EH (cell line): Measurements from ENCODE around the gene TTYH2.
"Not testable (repeated sequence)": the region's sequence is repeated elsewhere in the genome, so short reads cannot be mapped to it uniquely, and the experiment has no call there.

Source experiments
- DNase-seq: peaks from one replicate; pipeline ENCODE4 v3.0.0-alpha.2; 2015; ENCODE audit warnings: low read depth

The TTYH2 gene

DNA sequence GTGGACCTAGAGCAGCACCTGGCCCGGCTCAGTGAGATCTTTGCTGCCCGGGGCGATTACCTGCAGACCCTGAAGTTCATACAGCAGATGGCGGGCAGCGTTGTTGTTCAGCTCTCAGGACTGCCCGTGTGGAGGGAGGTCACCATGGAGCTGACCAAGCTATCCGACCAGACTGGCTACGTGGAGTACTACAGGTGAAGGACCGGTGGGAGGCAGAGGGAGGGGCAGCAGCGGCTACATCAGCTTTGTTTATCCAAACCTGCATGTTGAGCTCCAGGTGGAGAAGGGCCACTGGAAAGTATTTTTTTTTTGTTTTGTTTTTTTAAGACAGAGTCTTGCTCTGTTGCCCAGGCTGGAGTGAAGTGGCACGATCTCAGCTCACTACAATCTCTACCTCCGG lies 23.9 kb downstream of the TTYH2 start:
- no peak for DNase-seq

DNA sequence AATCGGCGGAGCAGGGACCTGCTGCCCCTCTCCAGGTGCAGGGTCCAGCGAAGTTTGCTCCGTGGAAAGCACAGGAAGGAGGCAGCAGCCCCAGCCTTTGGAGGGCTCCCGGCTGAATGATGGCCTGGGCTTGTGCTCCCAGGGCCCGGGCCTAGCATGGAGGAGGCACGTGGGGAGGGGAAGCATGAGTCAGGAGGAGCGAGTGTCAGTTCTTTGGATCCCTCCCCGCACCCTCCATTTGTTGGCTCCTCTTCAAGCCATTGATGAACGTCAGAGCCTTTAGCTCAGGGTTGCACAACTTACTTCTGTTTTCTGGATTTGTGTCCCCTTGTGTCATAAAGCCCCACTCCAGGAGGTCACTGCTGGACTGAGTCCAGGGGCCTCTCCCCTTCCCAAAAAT lies 25.8 kb downstream of the TTYH2 start:
- no peak for DNase-seq

DNA sequence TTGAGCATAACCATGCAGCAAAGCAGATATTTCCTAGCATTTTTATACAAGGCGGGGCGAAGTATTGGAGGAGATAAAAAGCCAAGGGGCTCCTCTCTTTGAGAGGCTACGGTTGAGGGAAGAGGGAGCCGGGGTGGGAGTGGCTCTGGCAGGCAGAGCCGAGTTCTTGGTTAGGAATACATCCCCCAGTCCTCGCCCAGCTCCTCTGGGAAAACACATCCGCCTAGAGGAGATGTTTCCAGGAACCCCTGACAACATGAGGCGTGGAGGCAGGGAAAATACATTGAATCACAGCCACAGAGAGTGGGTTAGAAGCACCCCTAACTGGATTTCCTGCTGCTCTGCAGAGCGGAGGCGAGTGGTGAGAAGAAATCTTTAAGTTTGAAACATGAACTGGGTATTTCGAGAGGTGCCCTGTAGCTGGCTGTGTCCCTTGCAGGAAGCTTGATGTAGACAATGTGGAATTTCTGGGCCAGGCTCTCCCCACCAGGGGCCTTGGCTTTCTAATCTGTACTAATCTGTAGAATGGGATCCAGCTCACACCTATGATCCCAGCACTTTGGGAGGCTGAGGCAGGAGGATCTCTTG lies 27.3 kb downstream of the TTYH2 start:
- DNase-seq, result no peak

DNA sequence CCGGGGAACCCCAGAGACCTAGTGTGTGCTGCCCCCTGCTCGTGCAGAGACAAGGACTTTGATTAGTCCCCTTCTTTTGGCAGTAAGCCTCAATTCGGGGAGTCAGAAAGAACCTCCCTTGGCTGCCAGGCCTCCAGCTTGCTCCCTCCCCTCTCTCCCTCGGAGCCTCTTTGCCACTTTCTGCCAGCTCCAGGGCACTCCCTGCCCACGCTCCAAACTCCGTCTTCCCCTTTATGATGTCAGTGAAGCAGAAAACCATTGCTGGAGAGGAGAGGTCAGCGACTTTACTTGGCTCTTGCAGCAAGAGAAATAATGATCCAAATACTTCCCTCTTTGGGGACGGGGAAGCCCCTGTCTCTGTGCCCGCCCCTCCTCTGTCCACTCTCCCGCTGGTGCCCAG lies 28.1 kb downstream of the TTYH2 start:
- no peak for DNase-seq

DNA sequence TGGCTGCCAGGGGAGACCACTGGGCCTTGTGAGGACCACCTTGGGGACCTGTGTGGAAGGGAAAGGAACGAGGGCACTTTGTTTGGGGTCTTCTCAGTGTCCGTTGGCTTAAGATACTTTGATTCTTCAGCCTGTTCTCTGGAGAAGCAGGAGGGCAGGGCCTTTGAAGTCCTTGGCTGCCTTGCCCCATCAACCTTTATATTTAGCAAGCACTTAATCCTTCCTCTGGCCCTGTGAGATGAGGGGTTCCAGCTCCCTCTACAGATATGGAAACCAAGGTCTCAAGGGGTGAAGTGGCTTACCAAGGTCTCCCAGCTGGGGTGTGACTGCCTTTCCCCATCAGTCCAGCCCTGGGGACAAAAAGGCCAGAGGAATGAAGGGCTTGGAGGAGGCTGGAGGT lies 28.5 kb downstream of the TTYH2 start:
- no peak for DNase-seq

DNA sequence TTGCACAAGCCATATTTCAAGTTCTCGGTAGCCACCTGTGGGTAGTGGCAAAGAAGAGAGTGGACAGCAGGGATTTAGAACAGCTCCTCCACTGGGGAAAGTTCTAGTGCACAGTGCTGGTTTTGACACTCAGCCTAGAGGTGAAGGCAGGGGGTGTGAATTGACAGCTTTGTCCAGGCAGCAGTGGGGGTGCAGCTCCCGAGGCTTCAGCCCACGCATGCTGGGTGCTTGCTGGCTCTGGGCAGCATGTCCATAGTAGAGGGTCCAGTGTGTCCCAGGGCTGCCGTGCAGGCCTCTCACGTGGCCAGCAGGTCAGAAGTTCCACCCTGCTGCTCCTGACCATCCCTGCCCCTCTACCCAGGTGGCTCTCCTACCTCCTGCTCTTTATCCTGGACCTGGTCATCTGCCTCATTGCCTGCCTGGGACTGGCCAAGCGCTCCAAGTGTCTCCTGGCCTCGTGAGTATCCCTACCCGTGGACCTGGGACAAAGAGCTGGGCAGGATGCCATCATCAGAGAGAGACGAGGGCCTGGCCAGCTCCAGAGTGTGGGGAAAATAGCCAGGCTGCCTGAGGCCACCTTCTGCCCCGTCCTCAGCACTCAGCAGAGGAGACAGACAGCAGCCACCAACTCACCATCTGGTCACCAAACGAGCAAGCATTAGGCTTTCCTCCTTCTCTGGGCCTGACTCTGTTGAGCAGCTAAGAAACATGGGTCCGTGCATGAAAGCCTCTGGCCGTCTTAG lies 29.8 kb downstream of the TTYH2 start:
- no peak for DNase-seq

DNA sequence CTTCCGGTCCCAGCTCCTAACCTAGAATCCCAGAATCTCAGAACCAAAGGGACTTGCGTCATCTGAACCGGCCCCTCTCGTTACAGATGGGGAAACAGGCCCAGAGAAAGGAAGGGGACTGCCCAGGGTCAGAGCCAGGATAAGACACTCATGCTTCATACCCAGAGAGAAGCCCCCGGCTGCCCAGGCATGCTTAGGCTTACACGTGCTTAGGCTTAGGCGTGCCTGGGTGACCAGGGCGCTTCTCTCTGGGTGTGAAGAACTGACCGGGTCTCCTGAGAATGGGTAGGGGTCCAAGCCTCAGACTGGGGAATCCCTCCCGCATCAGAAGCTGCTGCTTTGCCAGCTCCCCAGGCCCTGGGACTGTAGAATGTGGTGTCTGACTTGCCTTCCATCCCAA lies 30.8 kb downstream of the TTYH2 start:
- no peak for DNase-seq

DNA sequence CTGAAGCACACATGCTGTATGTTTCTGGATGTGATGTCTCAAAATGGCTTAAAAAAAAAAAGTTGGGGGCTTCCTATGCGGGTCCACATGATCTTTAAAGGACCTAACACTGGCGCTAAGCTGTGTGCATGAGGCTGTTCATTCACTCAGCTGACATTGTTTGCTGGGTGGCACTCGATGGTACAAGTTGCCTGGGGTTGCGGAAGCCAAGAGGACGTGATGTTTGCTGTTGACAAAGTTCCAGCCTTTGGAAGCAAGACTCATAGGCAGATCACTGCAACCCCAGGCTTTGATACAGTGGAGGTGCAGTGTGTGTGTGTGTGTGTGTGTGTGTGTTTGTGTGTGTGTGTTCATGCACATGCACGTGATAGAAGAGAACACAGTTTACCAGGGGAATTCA lies 31.2 kb downstream of the TTYH2 start:
- no peak for DNase-seq

DNA sequence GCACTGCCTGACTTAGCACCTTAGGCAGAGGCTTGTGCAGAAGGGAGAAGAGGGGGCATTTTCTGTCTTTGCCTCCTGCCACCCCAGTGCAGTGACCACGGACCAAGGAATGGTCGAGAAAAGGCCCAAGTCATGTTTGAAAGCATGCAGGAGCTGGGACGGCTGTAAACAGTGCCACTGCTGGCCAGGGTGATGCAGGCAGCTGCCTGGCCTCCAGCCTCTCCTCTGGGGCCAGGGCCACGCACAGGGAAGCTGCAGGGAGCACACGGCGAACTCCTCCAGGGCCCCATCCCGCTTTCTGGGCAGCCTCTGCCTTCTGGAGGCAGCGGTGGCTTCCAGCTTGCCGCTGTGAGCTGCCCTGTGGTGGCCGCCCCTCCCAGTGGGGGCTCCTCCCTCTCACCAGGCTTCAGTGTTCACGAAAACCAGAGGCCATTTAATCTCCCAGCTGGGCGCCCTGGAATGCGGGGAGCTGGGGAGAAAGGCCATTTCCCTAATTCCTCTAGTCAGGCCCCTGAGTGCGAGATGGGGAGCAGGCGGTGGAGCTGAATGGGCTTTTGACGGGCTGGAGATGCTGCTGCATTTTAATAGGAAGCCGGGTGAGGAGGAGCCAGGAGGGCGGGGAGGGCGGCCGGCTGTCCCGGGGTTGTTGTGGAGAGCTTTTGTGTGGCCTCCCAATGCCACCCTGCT lies 31.9 kb downstream of the TTYH2 start:
- DNase-seq, result peak; percentile 2

DNA sequence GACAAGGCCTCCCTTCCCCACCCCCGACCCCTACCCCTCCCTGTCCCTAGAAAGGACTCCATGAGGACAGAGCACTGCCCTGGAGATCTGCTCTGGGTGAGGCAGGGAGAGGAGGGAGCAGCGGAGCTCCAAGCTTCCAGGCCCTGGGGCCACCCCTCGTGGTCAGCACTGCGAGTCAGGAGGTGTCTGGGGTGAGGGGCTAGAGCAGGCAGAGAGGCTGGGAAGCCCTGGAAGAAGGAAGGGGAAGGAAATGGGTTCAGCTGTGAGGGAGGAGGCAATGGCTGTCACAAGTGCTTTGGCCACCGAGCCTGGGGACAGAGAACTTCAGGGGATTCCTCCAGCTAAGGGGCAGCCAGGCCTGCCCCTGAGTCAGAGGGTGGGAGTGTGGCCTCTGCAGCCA lies 32.5 kb downstream of the TTYH2 start:
- DNase-seq, result no peak

DNA sequence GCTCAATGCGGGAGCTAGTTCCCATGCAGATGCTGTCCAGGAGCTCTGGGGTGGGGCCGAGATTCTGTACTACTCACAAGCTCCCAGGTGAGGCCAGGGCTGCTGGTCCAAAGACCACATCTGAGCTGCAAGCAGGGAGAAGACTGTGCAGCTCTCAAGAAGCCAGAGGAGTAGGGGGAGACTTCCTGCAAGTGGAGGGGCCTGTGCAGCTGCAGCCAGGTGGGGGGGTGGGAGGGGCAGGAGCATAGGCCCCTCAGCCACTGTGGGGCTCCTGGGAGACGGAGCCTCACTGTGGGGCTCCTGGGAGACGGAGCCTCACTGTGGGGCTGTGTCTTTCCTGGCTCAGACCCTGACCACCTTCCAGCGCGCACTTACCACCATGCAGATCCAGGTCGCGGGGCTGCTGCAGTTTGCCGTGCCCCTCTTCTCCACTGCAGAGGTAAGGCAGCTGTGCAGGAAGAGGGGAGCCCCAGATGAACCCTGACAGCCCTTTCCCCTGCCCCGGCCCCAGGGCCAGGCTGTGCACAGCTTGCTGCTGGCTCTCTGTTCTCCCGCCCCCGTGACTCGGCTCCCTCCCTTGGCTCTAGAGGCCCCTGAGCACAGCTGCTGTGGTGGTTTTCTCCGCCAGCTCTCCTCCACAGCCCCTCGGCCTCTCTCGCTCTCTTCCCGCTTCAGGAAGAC lies 36.4 kb downstream of the TTYH2 start:
- no peak for DNase-seq

DNA sequence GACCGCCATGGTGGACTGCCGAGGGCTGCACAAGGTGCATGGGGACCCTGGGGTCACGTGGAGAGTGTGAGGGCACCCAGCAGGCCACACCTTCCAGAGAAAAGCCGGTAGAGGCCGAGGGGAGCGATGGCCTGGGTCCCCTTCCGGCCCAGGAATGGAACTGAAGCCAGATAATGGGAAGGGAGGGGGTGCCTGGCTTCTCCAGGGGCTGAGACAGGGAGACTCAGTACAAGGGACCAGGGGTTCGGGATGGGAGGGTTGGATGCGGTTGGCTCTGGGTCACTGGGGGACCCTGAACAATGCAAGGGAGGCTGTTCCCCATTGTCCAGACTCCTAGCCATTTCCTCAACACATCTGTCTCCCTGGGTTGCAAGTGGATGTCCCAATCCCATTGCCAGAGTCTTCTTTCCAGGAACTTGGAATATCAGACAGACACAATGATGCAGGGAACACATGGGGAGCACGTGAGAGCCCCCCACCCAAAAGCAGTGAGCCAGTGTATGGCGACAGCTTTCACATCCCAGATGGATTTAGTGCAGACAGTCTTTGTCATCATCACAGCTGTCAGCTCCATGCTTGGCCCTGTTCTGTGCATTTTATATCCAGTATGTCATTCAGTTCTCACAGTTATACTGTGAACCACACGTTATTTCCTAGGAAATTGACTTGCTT lies 37.1 kb downstream of the TTYH2 start:
- DNase-seq, result no peak

DNA sequence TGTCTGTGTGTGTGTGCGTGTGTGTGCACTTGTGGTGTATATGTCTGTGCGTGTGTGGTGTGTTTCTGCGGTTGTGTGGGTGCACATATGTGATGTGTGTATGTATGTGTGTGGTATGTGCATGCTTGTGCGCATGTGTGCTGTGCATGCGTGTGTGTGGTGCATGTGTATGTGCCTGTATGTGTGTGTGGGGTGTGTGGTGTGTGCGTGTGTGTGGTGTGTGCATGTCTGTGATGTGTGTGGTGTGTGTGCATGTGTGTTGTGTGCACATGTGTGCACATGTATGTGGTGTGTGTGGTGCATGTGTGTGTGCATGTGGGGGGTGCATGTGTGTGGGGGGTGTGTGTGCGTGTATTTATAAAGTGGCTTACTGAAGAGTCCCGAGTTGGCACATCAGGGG lies 37.7 kb downstream of the TTYH2 start:
- DNase-seq, result no peak

DNA sequence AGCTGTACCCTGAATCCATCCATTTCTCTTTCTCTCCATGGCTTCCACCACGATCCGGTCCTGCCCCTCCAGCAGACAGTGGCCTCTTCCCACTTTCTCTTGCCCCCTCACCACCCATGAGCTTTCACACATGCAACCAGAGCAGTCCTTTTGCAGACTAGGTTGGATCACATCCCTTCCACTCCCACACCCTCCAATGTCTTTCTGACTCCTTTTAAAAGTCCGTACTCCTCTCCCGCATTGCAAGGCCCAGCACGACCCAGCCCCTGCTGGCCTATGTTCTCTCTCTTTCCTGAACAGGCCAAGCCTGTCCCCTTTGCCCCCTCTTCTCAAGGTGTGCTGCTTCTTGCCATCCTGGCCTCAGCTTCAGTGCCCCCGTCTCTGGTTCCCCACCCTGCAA lies 38.2 kb downstream of the TTYH2 start:
- DNase-seq, result no peak

DNA sequence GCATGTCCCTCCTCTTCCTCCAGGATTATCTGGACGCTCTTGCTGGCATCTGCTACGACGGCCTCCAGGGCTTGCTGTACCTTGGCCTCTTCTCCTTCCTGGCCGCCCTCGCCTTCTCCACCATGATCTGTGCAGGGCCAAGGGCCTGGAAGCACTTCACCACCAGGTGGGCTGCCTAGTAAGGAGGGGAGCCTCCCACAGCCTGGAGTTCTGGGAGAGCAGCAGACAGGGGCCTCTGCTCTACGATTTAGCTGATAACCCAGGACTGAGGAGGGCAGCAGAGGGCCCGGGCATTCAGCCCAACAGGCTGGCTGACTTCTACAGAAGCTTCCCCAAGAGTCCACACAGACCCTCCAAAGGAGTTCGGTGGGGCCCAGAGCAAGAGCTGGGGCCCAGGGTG lies 38.8 kb downstream of the TTYH2 start:
- DNase-seq, result no peak

DNA sequence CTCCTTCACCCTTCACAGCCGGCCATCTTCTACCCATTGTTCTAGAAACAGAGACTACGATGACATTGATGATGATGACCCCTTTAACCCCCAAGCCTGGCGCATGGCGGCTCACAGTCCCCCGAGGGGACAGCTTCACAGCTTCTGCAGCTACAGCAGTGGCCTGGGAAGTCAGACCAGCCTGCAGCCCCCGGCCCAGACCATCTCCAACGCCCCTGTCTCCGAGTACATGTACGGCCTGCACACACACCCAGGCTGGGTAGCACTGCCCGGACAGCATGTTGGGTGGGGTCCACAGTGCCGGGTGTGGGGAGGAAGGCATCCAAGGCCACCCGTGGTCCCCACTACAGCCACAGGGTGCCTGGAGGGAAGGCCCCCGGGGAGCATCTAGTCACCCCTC lies 39.7 kb downstream of the TTYH2 start:
- no peak for DNase-seq

DNA sequence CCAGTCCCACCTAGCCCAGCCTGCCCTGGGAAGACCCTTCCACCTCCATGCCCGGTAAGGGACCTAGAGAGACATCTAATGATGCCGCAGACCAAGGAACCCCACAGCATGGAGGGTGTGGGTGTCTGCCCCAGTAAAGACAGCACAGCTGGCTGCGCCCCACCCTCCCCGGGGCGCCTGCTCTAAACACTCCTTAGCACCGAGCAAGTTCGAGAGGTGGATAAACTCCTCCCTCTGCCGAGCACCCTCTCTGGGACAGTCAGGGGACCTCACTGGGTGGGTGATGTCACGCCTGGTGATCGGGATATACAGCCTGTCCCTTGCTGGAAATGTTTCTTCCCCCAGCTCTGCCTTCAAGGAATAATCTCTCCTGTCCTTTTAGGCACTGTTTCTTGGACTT lies 43.9 kb downstream of the TTYH2 start:
- DNase-seq, result no peak

DNA sequence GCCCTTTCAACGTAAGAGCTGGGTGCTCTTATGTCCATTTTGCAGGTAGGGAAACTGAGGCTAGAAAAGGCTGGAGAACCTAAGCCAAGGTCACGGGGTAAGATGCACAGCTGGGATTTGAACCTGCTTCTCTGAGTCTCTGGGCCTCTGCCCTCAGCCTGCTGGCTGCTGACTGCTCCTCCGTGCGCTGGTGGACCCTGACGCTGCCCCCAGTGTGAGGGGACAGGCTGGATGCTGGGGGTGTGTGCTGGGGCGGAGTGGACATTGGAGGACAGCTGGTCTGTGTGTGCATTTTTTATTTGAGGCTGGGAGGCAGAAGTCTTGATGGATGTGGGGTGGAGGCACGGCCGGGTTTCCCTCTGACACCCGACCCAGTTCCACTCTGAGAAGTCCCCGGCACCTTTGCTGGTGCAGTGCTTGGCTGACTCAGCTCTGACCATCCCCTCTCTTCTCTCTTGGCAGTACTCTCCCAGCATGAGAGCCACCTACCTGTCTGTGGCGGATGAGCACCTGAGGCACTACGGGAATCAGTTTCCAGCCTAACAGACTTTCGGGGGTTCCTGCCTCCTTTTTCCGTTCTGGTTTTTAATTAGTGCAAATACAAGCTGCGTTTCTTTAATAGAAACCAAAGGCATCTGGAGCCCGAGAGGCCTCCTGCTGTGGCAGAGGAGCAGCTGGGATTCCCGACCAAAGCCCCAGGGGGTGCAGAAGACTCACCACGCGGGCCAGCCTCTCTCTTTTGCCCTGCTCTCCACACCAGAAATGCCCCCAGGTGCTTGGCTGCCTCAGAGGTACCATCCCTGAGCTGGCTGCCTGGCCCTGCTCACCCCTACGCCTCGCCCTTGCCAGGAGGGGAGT lies 46.5 kb downstream of the TTYH2 start:
- DNase-seq, result no peak

DNA sequence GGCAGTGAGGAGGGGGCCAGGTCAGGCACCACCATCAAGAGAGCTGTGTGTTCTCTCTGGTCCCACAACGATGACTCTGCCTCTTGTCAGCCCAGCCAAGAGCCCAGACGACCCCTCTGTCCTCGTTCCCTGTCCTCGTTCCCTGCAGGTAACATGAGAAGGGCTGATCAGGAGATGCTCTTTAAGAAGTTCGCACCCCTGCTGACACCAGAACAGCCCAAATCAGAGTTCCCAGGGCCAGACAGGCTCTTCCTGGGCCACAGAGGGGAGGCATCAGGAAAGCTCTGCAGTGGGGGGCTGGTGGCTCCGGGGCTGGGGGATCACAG lies 47.1 kb downstream of the TTYH2 start:
- DNase-seq, result no peak

DNA sequence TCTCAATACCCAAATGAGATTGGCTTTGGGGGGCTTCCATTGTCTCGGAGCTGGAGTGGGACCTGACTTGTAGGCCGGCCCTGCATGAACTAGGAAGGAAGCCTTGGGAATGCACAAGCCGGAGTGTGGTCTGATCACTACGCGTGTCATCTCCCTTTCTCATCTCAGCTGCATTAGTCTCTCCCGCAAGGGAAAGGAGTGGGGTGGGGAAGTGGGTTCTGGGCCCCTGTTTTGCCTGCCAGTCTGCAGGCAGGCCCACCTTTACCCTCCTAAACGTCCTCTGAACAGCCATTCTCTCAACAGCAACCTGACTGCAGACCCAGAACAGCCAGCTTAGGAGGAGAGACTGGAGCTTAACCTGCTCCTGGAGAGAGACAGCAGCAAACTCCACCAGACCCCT lies 49.2 kb downstream of the TTYH2 start:
- no peak for DNase-seq

DNA sequence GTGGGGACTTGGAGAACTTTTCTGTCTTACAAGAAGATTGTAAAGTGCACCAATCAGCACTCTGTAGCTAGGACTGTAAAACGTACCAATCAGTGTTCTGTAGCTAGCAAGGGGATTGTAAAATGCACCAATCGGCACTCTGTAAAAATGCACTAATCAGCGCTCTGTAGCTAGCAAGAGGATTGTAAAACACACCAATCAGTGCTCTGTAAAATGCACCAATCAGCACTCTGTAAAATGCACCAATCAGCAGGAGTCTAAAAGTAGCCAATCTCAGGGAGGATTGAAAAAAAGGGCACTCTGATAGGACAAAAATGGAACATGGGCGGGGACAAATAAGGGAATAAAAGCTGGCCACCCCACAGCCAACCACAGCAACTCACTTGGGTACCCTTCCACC lies 53.7 kb downstream of the TTYH2 start:
- DNase-seq, result not testable (repeated sequence)

DNA sequence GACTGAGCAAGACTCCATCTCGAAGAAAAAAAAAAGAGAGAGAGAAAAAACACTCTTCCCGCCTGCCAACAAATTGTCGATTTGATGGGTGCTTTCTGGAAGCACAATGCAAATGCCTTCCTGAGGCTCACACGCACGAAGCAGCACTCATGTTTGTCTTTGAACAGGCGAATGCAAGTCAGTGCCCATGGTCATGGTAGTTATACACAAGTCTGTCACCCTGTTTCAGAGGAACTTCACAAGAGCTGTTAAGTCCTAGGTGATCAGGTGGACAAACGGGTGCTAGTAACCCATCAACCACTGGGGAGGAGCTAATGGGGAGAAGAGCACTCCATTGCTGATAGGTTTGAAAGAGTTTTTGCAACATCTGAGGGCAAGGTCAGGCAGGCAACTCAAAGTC lies 54.2 kb downstream of the TTYH2 start:
- no peak for DNase-seq
